SJCRH30 (cell line): Measurements from ENCODE around the gene CRYBG1. TPM values are rescaled to one million over a fixed set of nuclear protein-coding genes. Genes with fewer than 3 reads are reported as not detected.
"Not testable (repeated sequence)": the region's sequence is repeated elsewhere in the genome, so short reads cannot be mapped to it uniquely, and the experiment has no call there.

ENCODE experiments used
- DNase-seq, 2 experiments: peaks; one replicate each; pipeline ENCODE4 v3.0.0-alpha.2; 2015 to 2020
- H3K27ac ChIP-seq: fragments of 250-450 bp; sonication (Bioruptor Pico); 2 replicates; pipeline ENCODE4 v1.5.1; 2020; ENCODE audit warnings: mild to moderate bottlenecking, moderate library complexity
- H3K27me3 ChIP-seq: fragments of 250-450 bp; sonication (Bioruptor Pico); 2 replicates; pipeline ENCODE4 v1.5.1; 2020; ENCODE audit warnings: mild to moderate bottlenecking, moderate library complexity
- H3K36me3 ChIP-seq: fragments of 250-450 bp; sonication (Bioruptor Pico); 2 replicates; pipeline ENCODE4 v1.5.1; 2020; ENCODE audit warnings: mild to moderate bottlenecking, moderate library complexity
- H3K4me1 ChIP-seq: fragments of 250-450 bp; sonication (Bioruptor Pico); 2 replicates; pipeline ENCODE4 v1.5.1; 2020; ENCODE audit warnings: mild to moderate bottlenecking, moderate library complexity
- H3K4me3 ChIP-seq: fragments of 250-450 bp; sonication (Bioruptor Pico); 2 replicates; pipeline ENCODE4 v1.5.1; 2020; ENCODE audit warnings: mild to moderate bottlenecking, moderate library complexity
- H3K9me3 ChIP-seq: fragments of 250-450 bp; sonication (Bioruptor Pico); replicated peaks from 2 replicates; pipeline ENCODE4 v1.5.1; 2020; ENCODE audit warnings: mild to moderate bottlenecking, moderate library complexity
- total RNA-seq: library from RNA; depleted of rRNA; stranded (reverse); fragments of >200 nt; shearing (Covaris generic); gene quantifications from 2 replicates; pipeline ENCODE4 v1.2.3, GENCODE V29; 2014

Gene CRYBG1
- total RNA-seq, 1 experiment from 2014 or later, result not detected

- Histone ChIP-seq H3K27ac (no peak overlapping the region), H3K9me3 (no peaks in the 10 kb centered on the region), H3K4me1 (no peaks in the 10 kb centered on the region), H3K27me3 (no peaks in the 10 kb centered on the region), H3K36me3 (no peaks in the 10 kb centered on the region), H3K4me3 (no peak overlapping the region)
- no peak for DNase-seq
Measured at GRCh38 chr6:106396426-106397220, 36.1 kb downstream of the CRYBG1 start.

DNA sequence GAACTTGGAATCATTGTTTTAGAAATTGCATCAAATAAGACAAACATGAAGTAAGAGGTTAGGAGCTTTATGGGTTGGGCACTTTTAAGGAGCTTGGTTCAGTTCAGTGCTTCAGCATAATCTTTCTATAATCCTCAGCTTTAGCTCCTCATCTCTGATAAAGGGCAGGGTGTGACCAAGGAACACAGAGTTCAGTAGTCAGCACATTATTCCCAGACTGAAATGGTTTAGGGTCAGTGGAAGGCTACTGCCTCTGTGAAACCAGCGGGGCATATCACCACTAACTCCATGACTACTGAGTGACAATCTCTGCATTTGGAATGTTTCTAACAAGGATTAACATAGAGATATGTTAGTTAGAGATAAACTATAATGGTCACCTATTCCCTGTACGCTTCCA is 36.9 kb downstream of the CRYBG1 start:
- no peaks in the 10 kb centered on the region for H3K27me3 ChIP-seq
- H3K27ac ChIP-seq, result no peak overlapping the region
- no peaks in the 10 kb centered on the region for H3K4me1 ChIP-seq
- no peak overlapping the region for H3K4me3 ChIP-seq
- H3K9me3 ChIP-seq, result no peaks in the 10 kb centered on the region
- no peak for DNase-seq
- no peaks in the 10 kb centered on the region for H3K36me3 ChIP-seq

DNA sequence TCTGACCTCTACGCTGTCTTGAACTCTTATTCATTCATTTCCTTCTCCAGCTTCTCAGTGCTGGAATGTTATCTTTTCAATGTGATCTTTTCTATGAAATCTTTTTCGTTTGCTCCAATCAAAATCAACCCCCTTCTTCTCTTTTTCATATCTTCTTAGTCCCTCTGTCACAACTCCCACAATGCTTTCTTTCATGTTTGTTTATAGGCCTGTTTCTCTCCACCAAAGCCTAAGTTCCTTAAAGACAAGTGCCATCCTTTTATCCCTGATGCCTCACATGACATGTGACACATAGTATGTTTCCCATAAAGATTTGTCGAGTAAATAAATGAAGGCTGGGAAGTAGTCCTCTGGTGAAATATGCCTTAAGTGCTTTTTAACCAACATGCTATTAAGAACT is 38.1 kb downstream of the CRYBG1 start:
- Histone ChIP-seq H3K36me3 (no peaks in the 10 kb centered on the region), H3K4me3 (no peak overlapping the region), H3K27ac (no peak overlapping the region), H3K27me3 (no peaks in the 10 kb centered on the region), H3K4me1 (no peaks in the 10 kb centered on the region), H3K9me3 (no peaks in the 10 kb centered on the region)
- DNase-seq, result no peak

DNA sequence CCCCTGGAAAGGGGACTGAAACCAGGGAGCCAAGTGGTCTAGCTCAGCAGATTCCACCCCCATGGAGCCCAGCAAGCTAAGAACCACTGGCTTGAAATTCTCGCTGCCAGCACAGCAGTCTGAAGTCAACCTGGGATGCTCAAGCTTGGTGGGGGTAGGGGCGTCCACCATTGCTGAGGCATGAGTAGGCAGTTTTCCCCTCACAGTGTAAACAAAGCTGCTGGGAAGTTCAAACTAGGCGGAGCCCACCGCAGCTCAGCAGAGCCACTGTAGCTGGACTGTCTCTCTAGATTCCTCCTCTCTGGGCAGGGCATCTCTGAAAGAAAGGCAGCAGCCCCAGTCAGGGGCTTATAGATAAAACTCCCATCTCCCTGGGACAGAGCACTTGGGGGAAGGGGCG is 44.5 kb downstream of the CRYBG1 start:
- not testable (repeated sequence) for H3K27me3 ChIP-seq, H3K36me3 ChIP-seq, H3K27ac ChIP-seq, H3K9me3 ChIP-seq, DNase-seq, H3K4me3 ChIP-seq, H3K4me1 ChIP-seq

GRCh38 chr6:106411056-106411455 is 50.5 kb downstream of the CRYBG1 start:
- Histone ChIP-seq H3K36me3 (no peaks in the 10 kb centered on the region), H3K9me3 (no peaks in the 10 kb centered on the region), H3K27ac (no peak overlapping the region), H3K27me3 (no peaks in the 10 kb centered on the region), H3K4me3 (no peak overlapping the region), H3K4me1 (no peaks in the 10 kb centered on the region)
- no peak for DNase-seq

GRCh38 chr6:106411643-106412200 is 51.2 kb downstream of the CRYBG1 start:
- Histone ChIP-seq H3K9me3 (no peaks in the 10 kb centered on the region), H3K4me1 (no peaks in the 10 kb centered on the region), H3K36me3 (no peaks in the 10 kb centered on the region), H3K27ac (no peak overlapping the region), H3K27me3 (no peaks in the 10 kb centered on the region), H3K4me3 (no peak overlapping the region)
- no peak for DNase-seq

- Histone ChIP-seq H3K27me3 (no peaks in the 10 kb centered on the region), H3K36me3 (no peaks in the 10 kb centered on the region), H3K4me3 (no peak overlapping the region), H3K4me1 (no peaks in the 10 kb centered on the region), H3K9me3 (no peaks in the 10 kb centered on the region), H3K27ac (no peak overlapping the region)
- no peak for DNase-seq
Measured at GRCh38 chr6:106413016-106413415, 52.5 kb downstream of the CRYBG1 start.

GRCh38 chr6:106413722-106414121 is 53.2 kb downstream of the CRYBG1 start:
- Histone ChIP-seq H3K27ac (no peak overlapping the region), H3K4me1 (no peaks in the 10 kb centered on the region), H3K27me3 (no peaks in the 10 kb centered on the region), H3K4me3 (no peak overlapping the region), H3K36me3 (no peaks in the 10 kb centered on the region), H3K9me3 (no peaks in the 10 kb centered on the region)
- DNase-seq, result no peak

- no peaks in the 10 kb centered on the region for H3K9me3 ChIP-seq
- no peaks in the 10 kb centered on the region for H3K36me3 ChIP-seq
- no peaks in the 10 kb centered on the region for H3K27me3 ChIP-seq
- no peak overlapping the region for H3K27ac ChIP-seq
- H3K4me3 ChIP-seq, result no peak overlapping the region
- DNase-seq, result no peak
- no peaks in the 10 kb centered on the region for H3K4me1 ChIP-seq
Measured at GRCh38 chr6:106415921-106416320, 55.4 kb downstream of the CRYBG1 start.

DNA sequence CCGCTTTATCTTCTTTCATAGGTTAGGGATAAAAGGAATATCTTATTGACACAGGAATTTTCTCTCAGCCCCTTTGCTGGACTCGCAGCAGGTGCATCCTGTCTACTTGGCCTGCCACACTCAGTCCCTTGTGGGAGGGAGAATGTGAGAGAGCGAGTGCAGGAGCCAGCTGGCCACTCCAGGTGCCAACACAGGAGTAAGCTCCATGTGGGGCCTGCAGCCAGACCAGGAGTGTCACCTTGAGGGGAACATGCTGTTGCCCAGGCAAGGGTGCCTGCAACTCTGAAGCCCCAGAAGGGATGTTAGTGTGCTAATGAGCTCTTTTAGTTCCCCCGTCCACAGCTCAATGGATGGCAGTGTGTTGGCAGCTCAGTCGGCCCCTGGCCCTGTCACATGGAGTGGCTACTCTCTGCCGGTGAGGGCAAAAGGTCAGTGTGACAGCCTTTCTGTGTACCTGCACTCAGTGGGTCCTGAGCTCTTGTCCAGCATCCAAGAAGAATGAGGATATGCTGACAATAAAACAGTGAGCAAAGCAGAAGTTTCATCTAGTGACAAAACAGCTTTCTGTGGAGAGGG is 57.1 kb downstream of the CRYBG1 start:
- Histone ChIP-seq H3K27ac (no peak overlapping the region), H3K36me3 (no peaks in the 10 kb centered on the region), H3K4me1 (peaks cover 2% of the 10 kb centered on the region; the same call in 1 of the 2 replicates), H3K9me3 (no peaks in the 10 kb centered on the region), H3K27me3 (no peaks in the 10 kb centered on the region), H3K4me3 (no peak overlapping the region)
- no peak for DNase-seq

DNA sequence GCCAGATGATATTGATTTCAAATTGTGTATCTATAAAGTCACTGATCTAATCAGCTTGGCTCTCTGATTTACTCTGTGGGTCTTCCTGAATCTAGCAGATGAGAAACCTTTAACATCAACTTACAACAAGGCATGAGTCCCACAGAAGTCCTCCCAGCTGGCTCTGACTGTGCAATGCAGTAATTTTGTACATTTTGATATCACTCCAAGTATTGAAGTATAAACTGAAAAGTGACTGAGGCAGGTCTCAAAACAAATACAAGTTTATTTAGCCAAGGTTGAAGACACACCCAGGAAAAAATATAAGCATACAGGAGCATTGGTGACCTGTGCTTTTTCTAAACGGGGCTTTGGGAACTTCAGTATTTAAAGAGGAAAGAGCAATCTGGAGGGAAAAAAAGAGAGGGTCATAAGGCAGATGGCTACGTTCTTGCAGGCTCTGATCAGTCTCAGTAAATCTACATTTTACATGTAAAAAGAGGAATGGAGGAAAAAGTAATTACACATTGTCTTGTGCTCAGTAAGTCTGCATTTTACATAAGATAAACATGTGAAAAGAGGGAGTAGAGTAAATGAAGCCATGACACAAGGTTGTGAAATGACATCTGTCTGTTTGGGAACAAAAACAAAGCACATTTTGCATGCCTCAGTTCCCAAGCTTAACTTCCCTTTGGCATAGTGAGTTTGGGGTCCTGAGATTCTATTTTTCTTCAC is 59.5 kb downstream of the CRYBG1 start:
- DNase-seq, result no peak
- Histone ChIP-seq H3K4me1 (peaks cover 2% of the 10 kb centered on the region; the same call in 1 of the 2 replicates), H3K27ac (no peak overlapping the region), H3K27me3 (no peaks in the 10 kb centered on the region), H3K36me3 (no peaks in the 10 kb centered on the region), H3K9me3 (no peaks in the 10 kb centered on the region), H3K4me3 (no peak overlapping the region)

GRCh38 chr6:106421496-106421895 is 61.0 kb downstream of the CRYBG1 start:
- no peak for DNase-seq
- Histone ChIP-seq H3K9me3 (no peaks in the 10 kb centered on the region), H3K27me3 (no peaks in the 10 kb centered on the region), H3K4me3 (no peak overlapping the region), H3K36me3 (no peaks in the 10 kb centered on the region), H3K4me1 (peaks cover 2% of the 10 kb centered on the region; the same call in 1 of the 2 replicates), H3K27ac (no peak overlapping the region)

- Histone ChIP-seq H3K36me3 (no peaks in the 10 kb centered on the region), H3K9me3 (no peaks in the 10 kb centered on the region), H3K4me1 (peaks cover 2% of the 10 kb centered on the region; the same call in 1 of the 2 replicates), H3K27ac (no peak overlapping the region), H3K4me3 (no peak overlapping the region), H3K27me3 (no peaks in the 10 kb centered on the region)
- no peak for DNase-seq
Measured at GRCh38 chr6:106422534-106422933, 62.0 kb downstream of the CRYBG1 start.

DNA sequence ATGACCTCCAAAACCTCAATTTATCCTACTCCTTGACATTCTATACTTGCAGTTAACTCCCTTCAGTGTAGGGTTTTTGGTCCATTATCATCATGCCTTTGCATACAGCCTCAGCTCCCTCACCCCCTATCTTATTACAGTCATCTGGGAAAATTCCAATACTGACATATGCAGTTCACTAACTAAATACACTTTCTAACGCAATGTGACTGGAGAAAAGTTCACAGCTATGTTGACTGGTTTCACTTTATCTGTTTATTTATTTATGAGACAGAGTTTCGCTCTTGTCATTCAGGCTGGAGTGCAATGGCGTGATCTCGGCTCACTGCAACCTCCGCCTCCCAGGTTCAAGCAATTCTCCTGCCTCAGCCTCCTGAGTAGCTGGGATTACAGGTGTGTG is 64.9 kb downstream of the CRYBG1 start:
- Histone ChIP-seq H3K36me3 (no peaks in the 10 kb centered on the region), H3K27me3 (no peaks in the 10 kb centered on the region), H3K4me3 (no peak overlapping the region), H3K27ac (no peak overlapping the region), H3K4me1 (peaks cover 2% of the 10 kb centered on the region; the same call in 1 of the 2 replicates), H3K9me3 (no peaks in the 10 kb centered on the region)
- DNase-seq, result no peak
